ENCODE measurements around the gene PRB3.

- no peak for TF ChIP-seq CTCF (IDR thresholded peaks at IDR 0.05 in 8 of 11, conservative IDR thresholded peaks at IDR 0.05 in 3 of 11)
- no peak for TF ChIP-seq POLR2AphosphoS5 (IDR thresholded peaks at IDR 0.05)
Measured at GRCh38 chr12:11240348-11240930, 29.1 kb downstream of the PRB3 start.

Data from spleen (tissue), 7 donors.